ENCODE results near the gene PRRT2.

DNA sequence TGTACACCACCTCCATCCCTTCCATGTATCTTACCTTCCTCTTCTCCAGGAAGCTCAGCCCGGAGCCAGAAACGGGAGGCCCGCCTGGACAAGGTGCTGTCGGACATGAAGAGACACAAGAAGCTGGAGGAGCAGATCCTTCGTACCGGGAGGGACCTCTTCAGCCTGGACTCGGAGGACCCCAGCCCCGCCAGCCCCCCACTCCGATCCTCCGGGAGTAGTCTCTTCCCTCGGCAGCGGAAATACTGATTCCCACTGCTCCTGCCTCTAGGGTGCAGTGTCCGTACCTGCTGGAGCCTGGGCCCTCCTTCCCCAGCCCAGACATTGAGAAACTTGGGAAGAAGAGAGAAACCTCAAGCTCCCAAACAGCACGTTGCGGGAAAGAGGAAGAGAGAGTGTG lies 7.5 kb downstream of the PRRT2 start:
- TF ChIP-seq, protein P1, sequence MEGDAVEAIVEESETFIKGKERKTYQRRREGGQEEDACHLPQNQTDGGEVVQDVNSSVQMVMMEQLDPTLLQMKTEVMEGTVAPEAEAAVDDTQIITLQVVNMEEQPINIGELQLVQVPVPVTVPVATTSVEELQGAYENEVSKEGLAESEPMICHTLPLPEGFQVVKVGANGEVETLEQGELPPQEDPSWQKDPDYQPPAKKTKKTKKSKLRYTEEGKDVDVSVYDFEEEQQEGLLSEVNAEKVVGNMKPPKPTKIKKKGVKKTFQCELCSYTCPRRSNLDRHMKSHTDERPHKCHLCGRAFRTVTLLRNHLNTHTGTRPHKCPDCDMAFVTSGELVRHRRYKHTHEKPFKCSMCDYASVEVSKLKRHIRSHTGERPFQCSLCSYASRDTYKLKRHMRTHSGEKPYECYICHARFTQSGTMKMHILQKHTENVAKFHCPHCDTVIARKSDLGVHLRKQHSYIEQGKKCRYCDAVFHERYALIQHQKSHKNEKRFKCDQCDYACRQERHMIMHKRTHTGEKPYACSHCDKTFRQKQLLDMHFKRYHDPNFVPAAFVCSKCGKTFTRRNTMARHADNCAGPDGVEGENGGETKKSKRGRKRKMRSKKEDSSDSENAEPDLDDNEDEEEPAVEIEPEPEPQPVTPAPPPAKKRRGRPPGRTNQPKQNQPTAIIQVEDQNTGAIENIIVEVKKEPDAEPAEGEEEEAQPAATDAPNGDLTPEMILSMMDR (conservative IDR thresholded peaks at IDR 0.05; ENCODE audit: low read length) = no peak
- TF ChIP-seq EZH2phosphoT487 (IDR thresholded peaks at IDR 0.05; ENCODE audit: borderline replicate concordance, low read depth, low read length) = no peak

All from OCI-LY7 (cell line).